ENCODE results near the gene AMOTL2.

AMOTL2 gene

DNA sequence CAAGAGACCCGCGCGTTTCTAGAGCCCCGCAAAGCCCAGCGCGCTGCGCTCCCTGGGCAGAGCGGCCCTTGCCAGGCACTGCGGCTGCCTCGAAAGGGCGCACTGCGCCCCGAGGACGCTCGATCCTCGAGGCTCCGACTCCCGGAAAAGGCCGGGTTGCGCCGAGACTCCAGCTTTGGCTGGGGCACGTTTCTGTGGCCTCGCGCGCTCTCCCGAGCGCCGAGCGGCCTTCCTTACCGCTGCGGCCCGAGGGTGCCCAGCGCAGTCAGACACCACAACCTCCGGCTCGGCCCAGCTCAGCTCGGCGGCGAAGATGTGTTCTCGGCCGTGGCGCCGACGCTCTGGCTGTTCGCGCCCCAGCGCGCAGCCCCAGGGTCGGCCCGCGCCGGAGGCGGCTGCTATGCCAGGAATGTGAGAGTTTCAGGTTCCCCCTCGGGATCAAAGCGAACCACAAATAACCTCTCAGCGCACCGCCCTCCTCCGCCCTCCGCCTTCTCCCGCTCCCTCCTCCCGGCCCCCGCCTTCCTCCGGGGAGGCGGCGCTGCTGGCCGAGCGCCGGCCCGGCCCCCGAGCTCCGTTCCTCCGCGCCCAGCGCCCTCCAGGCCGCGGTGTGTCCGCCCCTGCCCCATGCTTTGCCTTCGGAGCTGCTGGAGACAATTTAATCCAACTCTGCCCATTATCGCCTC is at the start of gene AMOTL2:
Gene AMOTL2 (minus strand): TSS at position 343 of the 686 bp plus-strand sequence. CDS start 3,014 bp downstream, outside the sequence.
- DNase-seq, result no peak

DNA sequence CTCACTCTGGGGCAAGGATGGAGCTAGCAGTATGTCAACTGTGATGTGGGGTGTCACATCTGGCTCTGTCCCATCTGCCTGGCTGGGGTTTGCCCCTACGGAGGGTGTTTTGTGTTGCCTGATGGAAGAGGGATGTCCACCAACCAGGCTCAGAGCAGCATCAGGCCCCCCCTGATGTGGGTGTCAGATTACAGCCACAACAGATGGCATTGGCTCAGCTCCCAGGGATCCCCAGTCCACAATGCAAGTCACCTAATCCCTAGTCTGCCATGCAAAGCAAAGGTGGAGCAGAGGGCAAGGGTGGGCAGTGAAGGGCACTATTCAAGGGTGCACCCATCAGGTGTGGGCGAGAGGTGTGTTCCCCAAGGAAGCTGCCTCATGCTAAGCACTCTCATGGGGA is 48.9 kb upstream of the AMOTL2 start:
- DNase-seq, result no peak

DNA sequence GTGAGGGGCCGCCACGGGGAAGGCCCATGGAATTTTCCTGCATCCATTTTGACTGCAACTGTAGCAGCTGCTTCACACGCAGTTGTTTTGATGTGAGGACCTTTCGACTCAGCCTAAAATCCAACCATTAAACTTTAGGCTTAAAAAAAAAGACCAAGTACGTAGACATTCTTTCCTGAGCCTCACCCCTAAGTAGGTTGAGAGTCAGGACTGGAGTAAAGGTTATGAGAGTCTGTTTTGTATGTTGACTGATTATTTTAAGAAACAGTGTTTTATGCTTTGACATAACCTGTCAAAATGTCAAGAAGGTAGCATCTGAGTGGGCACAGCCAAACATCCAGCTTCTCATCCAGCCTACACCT is 45.7 kb upstream of the AMOTL2 start:
- DNase-seq, result no peak

DNA sequence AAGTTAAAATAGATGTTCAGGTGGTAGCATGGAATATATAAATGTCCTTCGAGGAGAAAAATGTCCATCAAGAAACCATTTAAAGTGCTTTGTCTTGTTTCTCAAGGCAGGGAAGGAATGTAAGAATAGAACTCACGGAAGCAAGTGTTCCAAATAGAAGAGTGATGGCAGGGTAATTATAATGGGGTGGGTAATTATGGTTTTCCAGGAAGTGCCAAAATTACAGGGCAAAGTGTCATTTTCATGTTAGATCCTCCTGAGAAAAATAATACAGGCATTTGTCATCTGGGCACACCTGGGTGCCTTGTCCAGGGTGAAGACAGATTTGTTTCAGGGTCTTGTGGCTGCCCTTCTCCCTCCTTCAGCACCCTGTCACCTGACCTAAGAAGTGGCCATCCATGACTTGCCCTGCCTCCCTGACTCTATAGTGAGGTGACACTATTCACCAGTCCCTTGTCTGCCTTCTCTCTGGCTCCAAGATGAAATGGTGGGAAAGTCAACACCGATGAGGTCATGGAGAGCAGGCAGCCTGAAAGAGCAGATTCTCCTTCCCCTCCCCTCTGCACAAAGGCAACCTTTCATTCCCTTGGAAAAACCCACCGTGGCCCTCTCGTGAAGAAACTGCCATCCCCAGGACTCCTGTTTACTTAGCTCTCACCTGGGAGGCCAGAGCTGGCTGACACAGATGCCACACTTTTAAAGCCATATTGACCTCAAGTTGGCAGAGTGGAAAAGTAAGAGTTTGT is 45.1 kb upstream of the AMOTL2 start:
- no peak for DNase-seq

DNA sequence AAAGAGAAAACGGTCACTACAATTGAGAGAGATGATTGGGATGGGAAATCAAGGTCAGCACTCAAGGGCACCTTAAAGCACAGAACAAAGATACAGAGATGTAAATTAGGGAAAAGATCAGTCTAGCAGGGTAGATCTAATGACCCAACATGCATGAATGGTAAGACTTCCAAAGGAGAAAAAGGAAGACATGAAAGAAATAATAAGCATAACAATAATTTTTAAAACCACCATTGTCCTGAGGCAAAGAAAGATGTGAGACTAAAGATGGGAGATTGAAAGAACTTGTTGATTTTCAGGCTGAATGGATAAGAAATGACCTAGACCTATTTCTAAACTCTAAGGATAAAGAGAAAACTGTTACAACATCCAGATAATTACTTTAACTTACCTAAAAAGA is 34.8 kb upstream of the AMOTL2 start:
- DNase-seq, result no peak

DNA sequence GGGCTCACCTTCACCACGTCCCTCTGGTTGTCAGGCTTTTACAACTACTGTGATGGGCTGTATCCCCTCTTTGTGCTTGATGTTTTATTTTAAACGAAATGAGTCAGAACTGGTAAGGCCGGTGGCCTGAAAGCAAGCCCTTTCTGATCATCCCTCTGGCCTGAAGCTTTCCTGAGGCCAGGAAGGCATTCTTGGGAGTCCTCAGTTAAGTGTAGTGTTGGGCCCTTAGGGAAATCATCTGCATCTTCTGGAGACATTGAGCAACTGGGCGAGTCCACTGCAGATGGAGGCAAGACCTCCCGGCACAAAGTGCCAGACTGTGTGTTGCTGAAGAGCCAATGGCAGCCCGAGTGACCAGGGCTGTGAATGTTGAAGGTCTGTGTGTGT is 33.0 kb upstream of the AMOTL2 start:
- no peak for DNase-seq

DNA sequence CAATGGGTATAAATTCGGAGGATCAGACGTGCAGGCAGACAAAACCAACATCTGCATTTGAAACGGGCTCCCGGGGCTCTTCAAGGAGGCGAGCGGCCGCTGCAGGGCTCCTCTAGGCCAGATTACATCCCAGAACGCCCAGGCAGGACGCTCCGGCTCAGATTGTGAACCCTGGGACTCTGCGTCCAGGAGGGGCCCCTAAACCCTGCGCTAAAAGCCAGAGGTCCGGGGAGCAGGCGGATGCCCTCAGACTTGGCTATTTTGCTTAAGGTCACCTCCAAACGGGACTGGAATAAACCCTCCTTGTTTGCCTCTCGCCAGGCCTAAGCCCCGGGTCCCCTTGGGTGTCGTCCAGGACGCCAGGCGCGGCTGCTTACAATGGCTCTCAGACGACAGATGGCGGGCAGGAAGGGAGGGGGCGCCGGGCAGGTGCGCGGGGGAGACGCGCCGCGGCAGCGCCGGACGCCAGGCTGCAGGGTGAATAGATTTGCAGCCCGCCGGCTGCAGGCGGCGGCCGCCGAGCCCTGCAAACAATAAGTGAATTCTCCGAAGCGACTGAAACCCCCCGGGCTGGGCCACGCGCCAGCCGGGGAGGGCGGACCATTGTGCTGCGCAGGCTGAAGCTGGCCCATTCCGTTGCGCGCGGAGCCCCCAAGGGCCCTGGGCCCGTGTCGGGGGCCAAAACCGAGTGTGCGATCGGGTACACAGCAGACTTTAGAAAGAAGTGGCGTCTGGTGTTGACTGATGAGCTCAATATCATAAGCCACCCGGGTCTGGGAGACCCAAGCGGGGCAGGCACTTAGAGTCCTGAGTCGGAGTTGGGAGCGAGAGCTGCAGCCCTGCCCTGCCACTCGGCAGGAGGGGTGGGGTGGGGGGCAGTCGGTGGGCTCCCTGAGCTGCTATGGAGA is 32.3 kb upstream of the AMOTL2 start:
- no peak for DNase-seq

DNA sequence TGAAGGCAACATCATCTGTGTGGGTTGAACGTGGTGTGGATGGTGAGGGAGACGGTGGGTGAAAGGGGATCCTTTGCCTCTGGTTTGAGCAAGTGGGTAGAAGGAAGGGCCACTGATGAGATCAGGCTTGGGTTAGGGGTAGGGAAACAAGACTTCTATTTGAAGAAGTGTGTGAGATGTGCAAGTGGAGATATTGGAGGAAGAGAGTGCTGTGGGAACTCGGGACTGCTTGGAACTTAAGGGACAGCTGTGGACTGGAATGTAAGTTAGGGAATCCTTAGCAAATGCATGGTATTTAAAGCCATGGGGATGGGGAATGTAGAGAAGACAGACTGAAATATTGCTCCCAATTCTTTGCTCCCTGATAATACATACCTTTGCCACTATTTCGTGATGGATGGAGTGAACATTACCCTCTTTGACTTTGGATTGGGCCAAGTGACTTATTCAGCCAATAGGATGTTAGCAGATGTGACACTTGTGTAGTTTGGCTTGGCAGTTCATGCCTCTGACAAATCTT is 30.2 kb upstream of the AMOTL2 start:
- no peak for DNase-seq

DNA sequence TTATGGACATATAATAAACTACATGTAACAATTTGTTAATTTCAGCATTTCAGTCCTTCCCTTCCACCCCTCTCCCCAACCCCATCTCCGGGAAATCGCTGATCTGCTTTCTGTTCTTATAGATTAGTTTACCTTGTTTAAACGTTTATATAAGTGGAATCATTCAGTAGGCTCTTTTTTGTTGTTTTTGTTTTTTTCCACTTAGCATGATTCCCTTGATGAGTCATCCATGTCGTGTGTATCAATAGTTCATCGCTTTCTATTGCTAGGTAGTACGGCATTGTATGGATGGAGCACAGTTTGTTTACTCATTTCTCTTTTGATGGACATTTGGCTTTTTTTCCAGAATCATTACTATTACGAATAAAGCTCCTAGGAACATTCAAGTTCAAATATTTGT is 23.5 kb upstream of the AMOTL2 start:
- no peak for DNase-seq

DNA sequence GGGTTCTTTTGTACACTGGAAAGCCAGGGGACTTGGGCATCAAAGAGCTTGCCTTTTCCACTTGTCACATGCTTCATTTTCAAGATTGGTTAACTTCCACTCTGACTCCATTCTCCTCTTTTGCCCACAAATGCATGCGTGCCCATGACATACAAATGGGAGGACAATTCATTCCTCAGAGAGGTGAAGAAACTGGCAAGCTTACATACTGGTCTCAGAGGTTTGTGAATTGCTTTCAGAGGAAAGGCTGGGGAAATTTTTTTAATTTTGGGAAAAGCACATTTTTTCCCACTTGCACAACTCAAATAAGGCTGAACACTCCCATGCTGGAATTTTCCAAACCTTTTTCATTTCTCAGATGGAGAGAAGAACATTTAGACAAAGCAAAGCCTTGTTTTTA is 20.9 kb upstream of the AMOTL2 start:
- DNase-seq, result no peak

DNA sequence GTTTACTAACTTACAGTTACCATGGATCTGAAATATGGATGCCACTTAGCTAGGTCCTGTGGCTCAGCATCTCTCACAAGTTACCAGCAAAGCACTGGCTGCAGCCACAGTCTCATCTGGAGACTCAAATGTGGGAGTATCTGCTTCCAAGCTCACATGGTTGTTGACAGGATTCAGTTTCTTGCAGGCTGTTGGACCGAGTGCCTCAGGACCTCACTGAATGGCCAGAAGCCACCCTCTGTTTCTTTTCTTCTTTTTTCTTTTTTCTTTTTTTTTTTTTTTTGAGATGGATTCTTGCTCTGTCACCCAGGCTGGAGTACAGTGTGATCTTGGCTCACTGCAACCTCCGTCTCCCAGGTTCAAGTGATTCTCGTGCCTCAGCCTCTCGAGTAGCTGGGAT is 20.1 kb upstream of the AMOTL2 start:
- no peak for DNase-seq

DNA sequence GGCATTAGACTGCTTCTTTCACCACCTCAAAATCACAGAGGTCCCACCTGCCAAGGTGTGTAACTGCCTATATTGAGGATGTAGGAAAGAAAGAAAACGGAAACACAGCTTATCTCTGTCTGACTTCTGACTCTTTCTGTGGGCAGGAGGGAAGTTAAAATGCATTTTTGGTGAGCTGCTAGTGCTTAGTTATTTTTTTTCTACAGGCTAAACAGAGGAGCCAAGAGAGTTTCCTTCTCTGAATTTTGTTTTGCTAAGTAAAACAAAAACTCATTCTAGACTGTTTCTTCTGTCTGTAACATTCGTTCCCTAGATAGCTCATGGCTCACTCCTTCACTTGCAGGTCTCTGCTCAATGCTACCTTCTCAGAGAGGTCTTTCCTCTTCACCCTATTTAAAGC is 18.8 kb upstream of the AMOTL2 start:
- DNase-seq, result no peak

DNA sequence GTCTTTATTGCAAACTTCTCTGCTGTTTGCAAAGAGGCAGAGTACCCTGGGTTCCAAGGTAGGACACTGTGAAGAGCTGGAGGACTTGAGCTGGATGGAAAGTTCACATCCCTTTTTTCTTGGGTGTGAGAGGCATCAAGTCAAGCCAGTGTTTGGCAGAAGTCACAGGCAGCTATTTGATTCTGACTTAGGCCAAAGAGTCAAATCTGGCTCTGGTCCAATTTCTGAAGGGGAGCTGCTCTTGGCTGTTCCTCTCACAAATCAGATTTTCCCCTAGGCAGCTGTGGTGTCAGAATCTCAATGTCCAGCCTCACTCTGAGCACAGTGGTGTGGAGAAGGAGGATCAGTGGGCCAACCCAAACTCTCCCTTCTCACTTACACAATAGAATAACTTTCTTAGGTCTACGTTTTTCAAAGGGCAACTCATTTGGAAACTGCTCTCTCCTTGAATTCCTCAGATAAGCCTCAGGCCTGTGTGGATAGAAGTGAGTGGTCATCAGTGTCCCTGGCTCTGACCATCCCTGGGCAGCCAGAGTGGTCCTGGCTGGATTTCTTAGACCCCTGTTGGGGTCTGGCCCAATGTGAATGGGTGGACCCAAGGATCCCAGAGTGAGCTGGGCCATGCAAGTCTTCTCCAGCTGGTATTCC is 18.2 kb upstream of the AMOTL2 start:
- DNase-seq, result no peak

DNA sequence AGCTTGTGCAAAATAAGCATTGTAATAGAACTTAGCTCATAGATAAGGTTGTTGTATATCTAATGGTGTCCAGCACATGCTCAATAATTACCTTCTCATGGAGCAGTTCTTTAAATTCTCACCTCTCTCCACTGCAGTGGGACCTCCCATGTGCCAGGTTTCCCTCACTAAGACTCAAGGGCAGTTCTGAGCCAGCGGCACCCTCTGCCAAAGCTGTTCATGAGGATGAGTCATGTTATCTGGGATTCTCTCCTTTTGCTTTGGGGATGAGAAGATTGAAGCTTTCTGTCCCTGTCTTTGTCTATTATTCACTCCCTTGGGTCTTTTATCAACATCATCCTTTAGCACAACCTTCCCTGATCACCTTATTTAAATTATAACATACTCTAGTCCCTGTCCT is 15.6 kb upstream of the AMOTL2 start:
- no peak for DNase-seq

DNA sequence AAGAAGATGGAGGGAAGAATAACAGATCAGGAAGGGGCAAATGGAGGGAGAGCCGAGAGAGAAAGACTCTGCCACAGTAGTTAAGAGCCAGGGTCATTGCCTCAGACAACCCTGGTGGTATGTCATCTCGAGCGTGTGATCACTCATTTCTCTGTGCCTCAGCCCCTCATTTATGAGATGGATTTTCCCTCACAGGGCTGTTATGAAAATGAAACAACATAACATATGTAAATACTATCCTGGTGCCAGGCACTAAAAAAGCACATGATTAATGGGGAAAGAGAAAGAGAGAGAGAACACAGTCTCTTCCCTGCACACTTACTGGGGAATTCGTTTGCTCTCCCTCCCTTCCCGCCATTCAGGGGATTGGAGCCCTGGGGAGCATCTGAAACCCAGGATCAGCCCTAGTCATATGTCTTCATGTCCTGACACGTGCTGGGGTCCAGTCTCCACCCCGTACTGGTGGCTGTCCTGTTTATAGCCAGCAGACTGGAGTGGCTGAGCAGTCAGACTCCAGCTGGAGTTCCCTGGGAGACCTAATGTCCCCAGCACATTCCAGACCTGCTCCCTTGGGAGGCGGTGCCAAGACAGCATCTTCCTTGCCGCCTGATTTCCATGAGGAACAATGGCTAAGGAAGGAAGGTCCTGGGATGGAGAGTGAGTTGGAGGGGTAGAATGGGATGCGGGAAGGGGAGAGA is 14.7 kb upstream of the AMOTL2 start:
- DNase-seq, result no peak

DNA sequence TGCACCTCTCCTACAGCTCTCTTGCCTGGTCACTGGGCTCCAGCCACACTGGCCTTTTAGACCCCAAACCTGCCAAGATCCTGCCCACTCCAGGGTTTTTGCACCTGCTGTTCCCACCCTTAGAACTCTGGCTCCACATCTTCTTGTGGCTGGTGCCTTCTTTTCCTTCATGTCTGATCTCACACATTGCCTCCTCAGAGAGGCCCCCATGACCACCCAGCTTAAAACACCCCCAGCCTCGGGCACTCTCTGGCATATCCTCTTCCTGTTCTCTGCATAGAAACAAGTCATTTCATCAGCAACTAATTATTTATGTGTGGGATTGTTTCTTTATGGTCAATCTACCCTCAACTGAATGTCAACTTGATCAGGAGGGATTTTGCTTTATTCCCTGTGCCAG is 14.0 kb upstream of the AMOTL2 start:
- DNase-seq, result no peak

DNA sequence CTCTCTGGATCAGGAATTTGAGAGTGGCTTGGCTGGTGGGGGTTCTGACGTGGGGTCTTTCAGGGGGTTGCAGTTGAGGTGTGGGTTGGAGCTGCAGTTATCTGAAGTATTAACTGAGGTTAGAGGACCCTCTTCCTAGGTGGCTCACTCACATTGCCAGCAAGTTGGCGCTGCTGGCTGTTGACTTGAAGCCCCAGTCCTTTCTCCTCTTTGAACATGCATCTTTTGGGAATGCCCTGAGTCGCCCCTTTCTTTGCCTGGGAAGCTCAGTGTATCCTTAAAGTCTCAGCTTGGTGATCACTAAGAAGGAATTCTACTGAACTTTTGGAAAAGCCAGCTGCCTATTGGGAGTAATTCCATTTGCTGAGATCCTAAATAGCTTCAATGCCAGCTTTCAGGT is 13.0 kb upstream of the AMOTL2 start:
- no peak for DNase-seq

DNA sequence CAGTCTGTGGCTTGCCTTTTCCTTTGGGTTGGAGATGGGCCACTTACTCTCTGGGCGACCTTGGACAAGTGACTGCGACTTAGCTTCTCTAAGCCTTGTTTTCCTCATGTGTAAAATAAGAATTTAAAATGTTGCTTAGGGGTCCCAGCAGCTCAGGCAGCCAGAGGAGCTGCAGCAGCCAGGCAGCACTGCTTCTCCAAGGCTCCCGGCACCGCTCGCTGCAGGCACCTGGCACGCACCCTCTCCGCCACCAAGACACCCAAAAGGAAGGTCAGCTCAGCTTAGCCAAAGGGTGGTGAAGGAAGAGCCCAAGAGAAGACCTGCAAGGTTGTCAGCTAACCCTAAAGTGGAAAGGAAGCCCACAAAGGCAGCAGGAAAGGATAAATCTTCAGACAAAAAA is 10.7 kb upstream of the AMOTL2 start:
- DNase-seq, result no peak

DNA sequence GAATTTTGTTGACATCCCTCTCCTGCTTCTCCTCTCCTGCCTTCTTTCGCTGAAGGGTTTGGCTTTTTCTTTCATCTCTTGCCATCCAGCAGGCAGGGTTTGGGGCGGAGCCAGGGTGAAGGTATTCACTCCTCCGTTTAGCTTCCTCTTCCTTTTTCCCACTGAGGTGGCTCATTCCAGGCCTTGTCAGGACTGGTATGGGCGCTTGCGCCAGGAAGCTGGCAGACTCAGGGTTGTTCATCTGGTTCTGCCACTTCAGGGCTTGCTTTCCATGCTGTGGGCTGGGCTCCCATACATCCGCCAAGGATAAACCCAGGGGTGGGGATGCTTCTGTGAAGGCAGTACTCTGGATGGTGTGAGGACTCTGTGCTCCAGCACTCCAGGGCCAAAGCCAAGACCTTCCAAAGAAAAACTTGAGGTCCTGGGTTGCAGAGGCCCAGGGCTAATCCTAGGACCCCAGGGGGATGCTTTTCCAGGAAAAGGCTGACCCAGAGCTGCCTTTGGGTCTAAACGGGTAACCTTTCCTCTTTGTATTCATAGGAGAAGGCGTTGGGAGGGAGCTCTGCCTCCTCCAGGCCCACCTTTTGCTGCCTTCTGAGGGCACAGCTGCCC is 7.7 kb upstream of the AMOTL2 start:
- DNase-seq, result no peak

DNA sequence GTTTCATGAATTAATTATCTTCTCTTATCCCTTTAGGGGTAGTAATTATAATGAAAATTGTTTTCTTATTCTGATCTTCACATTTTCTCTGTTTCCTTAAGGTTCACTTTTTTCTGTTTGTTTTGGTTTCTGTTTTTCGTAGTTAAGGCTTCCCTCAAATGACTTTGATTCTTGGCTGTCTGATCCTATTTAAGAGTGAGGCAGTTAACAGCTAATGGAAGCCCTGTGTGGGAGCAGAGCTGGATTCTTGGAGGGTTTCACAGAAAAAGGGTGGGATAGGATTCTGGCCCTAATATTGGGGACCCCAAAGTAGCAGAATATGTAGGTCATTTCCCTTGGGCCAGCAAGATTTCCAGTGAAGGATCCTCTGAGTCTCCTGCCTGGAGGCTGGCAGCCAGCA is 6.8 kb upstream of the AMOTL2 start:
- DNase-seq, result no peak

DNA sequence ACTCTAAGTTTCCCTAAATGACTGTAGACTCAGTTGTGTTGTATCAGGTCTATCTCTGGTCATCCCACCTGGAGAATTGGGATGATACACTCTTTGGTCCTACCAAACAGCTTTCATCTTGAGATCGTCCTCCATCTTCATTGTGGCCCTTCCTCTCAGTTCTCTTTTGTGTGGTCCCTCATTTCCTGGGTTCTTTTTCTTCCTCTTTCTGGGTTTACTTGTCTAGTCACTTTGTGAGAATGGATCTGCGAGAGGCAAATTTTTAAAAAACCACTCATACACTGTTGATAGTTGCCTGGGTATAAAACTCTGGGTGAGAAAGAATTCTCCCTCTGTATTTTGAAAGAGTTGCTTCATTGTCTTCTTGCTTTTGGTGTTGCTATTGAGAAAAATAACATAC is 6.0 kb upstream of the AMOTL2 start:
- no peak for DNase-seq

DNA sequence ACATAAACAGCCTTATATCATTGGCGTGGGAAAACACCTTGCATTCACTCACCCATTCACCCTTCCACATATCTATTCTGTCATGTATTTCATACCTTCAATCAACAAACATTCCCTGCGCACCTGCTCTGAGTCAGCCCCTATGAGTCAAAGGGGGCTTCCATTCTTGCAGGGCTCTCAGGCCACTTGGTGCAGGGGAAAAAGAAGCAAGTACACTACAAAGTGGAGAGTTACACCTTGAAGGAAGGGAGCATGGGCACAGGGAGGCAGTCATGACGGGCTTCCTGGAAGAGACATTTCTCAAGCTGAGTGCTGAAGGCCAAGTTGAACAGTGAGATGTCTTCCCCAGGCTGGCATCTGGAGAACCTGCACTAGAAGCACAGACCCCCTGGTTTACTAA is 4.6 kb upstream of the AMOTL2 start:
- no peak for DNase-seq
